OCI-LY1 (cell line): Measurements from ENCODE around the gene TIAM1.

Experiments
- H2AFZ ChIP-seq: fragments of 200-600 bp; sonication (generic), shearing (Covaris generic); 2 replicates; pipeline ENCODE4 v1.6.0; 2014; ENCODE audit warnings: antibody characterized with exemption, mild to moderate bottlenecking, low read length
- H3F3A ChIP-seq: fragments of 200-600 bp; sonication (generic), shearing (Covaris generic); 2 replicates; pipeline ENCODE4 v1.6.0; 2014; ENCODE audit warnings: mild to moderate bottlenecking, antibody characterized with exemption, low read length, moderate library complexity; ENCODE audit not compliant: insufficient read depth
- H3K27ac ChIP-seq: fragments of 200-600 bp; sonication (generic); 2 replicates; pipeline ENCODE4 v1.5.1; 2014; ENCODE audit warnings: low read length, mixed run types, mild to moderate bottlenecking, low read depth; ENCODE audit not compliant: poor library complexity, severe bottlenecking
- H3K27me3 ChIP-seq: fragments of 200-600 bp; sonication (generic); 2 replicates; pipeline ENCODE4 v1.6.0; 2014; ENCODE audit warnings: antibody characterized with exemption, mild to moderate bottlenecking, low read length, moderate library complexity; ENCODE audit not compliant: insufficient read depth
- H3K36me3 ChIP-seq: fragments of 200-600 bp; sonication (generic); 2 replicates; pipeline ENCODE4 v1.6.1; 2014; ENCODE audit warnings: mild to moderate bottlenecking, antibody characterized with exemption, low read length, moderate library complexity, mixed read lengths; ENCODE audit not compliant: insufficient read depth
- H3K4me1 ChIP-seq: fragments of 200-600 bp; sonication (generic); 2 replicates; pipeline ENCODE4 v1.5.1; 2014; ENCODE audit warnings: mild to moderate bottlenecking, low read length, moderate library complexity; ENCODE audit not compliant: insufficient read depth, severe bottlenecking
- H3K4me2 ChIP-seq: fragments of 200-600 bp; sonication (generic), shearing (Covaris generic); 2 replicates; pipeline ENCODE4 v1.6.1; 2014; ENCODE audit warnings: low read length
- H3K4me3 ChIP-seq: fragments of 200-600 bp; sonication (generic); 2 replicates; pipeline ENCODE4 v1.5.1; 2014; ENCODE audit warnings: low read length, low read depth, mild to moderate bottlenecking, mixed read lengths; ENCODE audit not compliant: poor library complexity, severe bottlenecking
- H3K79me2 ChIP-seq: fragments of 200-600 bp; shearing (Covaris generic); 2 replicates; pipeline ENCODE4 v1.6.1; 2016; ENCODE audit warnings: mixed run types, low read length, mixed read lengths; ENCODE audit not compliant: insufficient read depth
- H3K9ac ChIP-seq: fragments of 200-600 bp; sonication (generic), shearing (Covaris generic); 2 replicates; pipeline ENCODE4 v1.6.1; 2014; ENCODE audit warnings: mild to moderate bottlenecking, low read length, mixed read lengths
- H3K9me2 ChIP-seq: fragments of 200-600 bp; sonication (generic), shearing (Covaris generic); 2 replicates; pipeline ENCODE4 v1.6.1; 2014; ENCODE audit warnings: low read depth, mild to moderate bottlenecking, low read length, mixed read lengths
- H3K9me3 ChIP-seq: fragments of 200-600 bp; shearing (Covaris generic); 2 replicates; pipeline ENCODE4 v1.6.1; 2014; ENCODE audit warnings: low read length, mixed read lengths
- H4K20me1 ChIP-seq: fragments of 200-600 bp; sonication (generic), shearing (Covaris generic); 2 replicates; pipeline ENCODE4 v1.6.0; 2016; ENCODE audit warnings: mild to moderate bottlenecking, low read length; ENCODE audit not compliant: insufficient read depth
- EZH2 ChIP-seq: fragments of 200-600 bp; sonication (generic), shearing (Covaris generic); IDR thresholded peaks from 2 replicates; pipeline ENCODE4 v1.8.0; 2017; ENCODE audit warnings: borderline replicate concordance, mixed run types, mild to moderate bottlenecking, antibody characterized with exemption, low read length, moderate library complexity, mixed read lengths
- TF ChIP-seq, protein P1 (sequence below): fragments of 200-600 bp; sonication (generic), shearing (Covaris generic); IDR thresholded peaks from 2 replicates; pipeline ENCODE4 v1.5.1; 2017; ENCODE audit warnings: mild to moderate bottlenecking, antibody characterized with exemption, low read length, moderate library complexity, mixed read lengths

The TIAM1 gene

DNA sequence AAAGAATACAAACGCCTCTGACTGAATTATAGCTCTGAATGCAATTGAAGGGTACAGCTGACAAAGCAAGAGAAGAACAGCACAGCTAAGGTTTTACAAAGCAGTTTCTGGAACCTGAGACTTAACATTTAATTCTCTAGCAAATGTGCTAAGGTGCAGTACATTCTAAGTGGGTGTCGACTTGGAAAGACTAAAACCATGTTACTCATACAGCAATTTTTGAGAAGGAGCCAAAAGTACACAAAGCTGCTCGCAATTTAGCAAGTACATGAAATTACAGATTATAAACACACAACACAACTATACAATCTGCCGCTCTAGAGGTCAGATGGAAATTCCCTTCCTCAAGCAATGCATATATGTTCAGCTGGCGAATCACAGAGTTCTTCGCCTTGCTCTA lies 121.9 kb downstream of the TIAM1 start:
- Histone ChIP-seq H3K4me1 (no peaks in the 10 kb centered on the region), H3K9me2 (no peaks in the 10 kb centered on the region), H3K4me3 (no peak overlapping the region), H3K4me2 (no peak overlapping the region), H3K9me3 (no peaks in the 10 kb centered on the region), H3K9ac (no peak overlapping the region), H3K27me3 (no peaks in the 10 kb centered on the region), H3K27ac (no peak overlapping the region), H2AFZ (no peak overlapping the region), H4K20me1 (no peaks in the 10 kb centered on the region), H3F3A (no peaks in the 10 kb centered on the region), H3K36me3 (no peaks in the 10 kb centered on the region), H3K79me2 (no peaks in the 10 kb centered on the region)
- TF ChIP-seq, protein P1, sequence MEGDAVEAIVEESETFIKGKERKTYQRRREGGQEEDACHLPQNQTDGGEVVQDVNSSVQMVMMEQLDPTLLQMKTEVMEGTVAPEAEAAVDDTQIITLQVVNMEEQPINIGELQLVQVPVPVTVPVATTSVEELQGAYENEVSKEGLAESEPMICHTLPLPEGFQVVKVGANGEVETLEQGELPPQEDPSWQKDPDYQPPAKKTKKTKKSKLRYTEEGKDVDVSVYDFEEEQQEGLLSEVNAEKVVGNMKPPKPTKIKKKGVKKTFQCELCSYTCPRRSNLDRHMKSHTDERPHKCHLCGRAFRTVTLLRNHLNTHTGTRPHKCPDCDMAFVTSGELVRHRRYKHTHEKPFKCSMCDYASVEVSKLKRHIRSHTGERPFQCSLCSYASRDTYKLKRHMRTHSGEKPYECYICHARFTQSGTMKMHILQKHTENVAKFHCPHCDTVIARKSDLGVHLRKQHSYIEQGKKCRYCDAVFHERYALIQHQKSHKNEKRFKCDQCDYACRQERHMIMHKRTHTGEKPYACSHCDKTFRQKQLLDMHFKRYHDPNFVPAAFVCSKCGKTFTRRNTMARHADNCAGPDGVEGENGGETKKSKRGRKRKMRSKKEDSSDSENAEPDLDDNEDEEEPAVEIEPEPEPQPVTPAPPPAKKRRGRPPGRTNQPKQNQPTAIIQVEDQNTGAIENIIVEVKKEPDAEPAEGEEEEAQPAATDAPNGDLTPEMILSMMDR, result no peak
- TF ChIP-seq EZH2, result no peak

DNA sequence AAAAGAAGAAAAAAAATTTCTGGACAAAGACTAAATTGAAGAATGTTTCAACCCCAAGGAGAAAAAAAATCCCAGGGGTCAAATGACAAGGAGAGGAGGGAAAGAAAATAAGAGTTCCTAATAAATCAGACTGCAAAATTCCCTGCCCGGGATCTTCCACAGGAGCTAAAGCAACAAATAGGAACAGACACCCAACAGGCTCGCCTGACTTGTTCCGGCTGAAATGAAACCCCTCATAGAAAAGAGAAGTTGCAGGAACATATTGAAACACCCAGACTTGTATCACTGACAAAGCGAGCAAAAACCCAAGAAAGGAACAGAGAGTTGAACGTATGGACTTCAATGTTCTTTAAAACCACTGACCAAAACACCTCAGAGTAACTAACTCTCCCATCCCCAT lies 123.0 kb downstream of the TIAM1 start:
- TF ChIP-seq, protein P1, result no peak
- TF ChIP-seq EZH2, result no peak

DNA sequence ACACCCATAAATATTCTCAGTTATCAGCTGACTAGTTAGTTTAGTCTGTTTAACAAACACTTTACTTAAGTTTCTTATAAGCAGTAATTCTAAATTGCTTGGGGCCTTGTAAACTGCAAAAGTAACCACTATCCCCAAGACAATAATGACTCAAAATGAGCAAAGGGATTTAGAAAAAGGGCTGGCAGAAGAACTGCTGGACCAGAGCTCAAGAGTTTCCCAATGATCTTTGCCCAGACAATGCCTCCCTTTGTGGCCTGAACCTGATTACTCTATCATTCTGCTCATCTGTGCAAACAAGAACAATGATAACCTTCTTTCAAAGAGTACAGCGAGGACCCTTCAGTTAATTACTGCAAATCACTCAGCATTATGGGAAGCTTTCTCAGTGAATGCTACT lies 123.5 kb downstream of the TIAM1 start:
- Histone ChIP-seq H3K9me3 (no peaks in the 10 kb centered on the region), H3K36me3 (no peaks in the 10 kb centered on the region), H3K9me2 (no peaks in the 10 kb centered on the region), H3K9ac (no peak overlapping the region), H2AFZ (no peak overlapping the region), H3K4me3 (no peak overlapping the region), H3K4me1 (no peaks in the 10 kb centered on the region), H4K20me1 (no peaks in the 10 kb centered on the region), H3K27me3 (no peaks in the 10 kb centered on the region), H3K4me2 (no peak overlapping the region), H3F3A (no peaks in the 10 kb centered on the region), H3K27ac (no peak overlapping the region), H3K79me2 (no peaks in the 10 kb centered on the region)
- no peak for TF ChIP-seq EZH2
- TF ChIP-seq, protein P1, result no peak

More for the DNA sequence above, 123.0 kb downstream of the TIAM1 start:
- Histone ChIP-seq H3K27me3 (no peaks in the 10 kb centered on the region), H3K79me2 (no peaks in the 10 kb centered on the region), H4K20me1 (no peaks in the 10 kb centered on the region), H3F3A (no peaks in the 10 kb centered on the region), H2AFZ (no peak overlapping the region), H3K4me2 (no peak overlapping the region), H3K9me2 (no peaks in the 10 kb centered on the region), H3K4me1 (no peaks in the 10 kb centered on the region), H3K9me3 (no peaks in the 10 kb centered on the region), H3K36me3 (no peaks in the 10 kb centered on the region), H3K9ac (no peak overlapping the region), H3K4me3 (no peak overlapping the region), H3K27ac (no peak overlapping the region)
